Esophagus squamous epithelium (tissue), 5 donors: ENCODE data around the gene BMPR1B. TPM values are rescaled to one million over a fixed set of nuclear protein-coding genes. Genes with fewer than 3 reads are reported as not detected.

Experiments
- DNase-seq: peaks from one replicate; lab custom pipeline; 2025; lab: John Stamatoyannopoulos, UW
- H3K27ac ChIP-seq, 4 donors: fragments of 200-600 bp; sonication (generic); one replicate each; pipeline ENCODE4 v1.5.1; 2016 to 2019; ENCODE audit warnings: mild to moderate bottlenecking in 1 of 4
- H3K27me3 ChIP-seq, 4 donors: fragments of 200-600 bp; sonication (generic); 1 replicate in 3 of 4; 2 replicates in 1 of 4; pipeline versions ENCODE4 v1.5.1 to v1.6.0; 2017 to 2021; ENCODE audit warnings: antibody characterized with exemption in 1 of 4
- H3K36me3 ChIP-seq, 3 donors: fragments of 200-600 bp; sonication (generic); one replicate each; pipeline ENCODE4 v1.5.1; 2016 to 2019
- H3K4me1 ChIP-seq, 3 donors: fragments of 200-600 bp; sonication (generic); one replicate each; pipeline ENCODE4 v1.5.1; 2017 to 2019
- H3K4me3 ChIP-seq, 4 donors: fragments of 200-600 bp; sonication (generic); 1 replicate in 3 of 4; 2 replicates in 1 of 4; pipeline ENCODE4 v1.5.1; 2016 to 2019; ENCODE audit warnings: mild to moderate bottlenecking in 2 of 4, moderate library complexity in 1 of 4
- H3K9me3 ChIP-seq, 3 donors: fragments of 200-600 bp; sonication (generic); one replicate each; pipeline ENCODE4 v1.5.1; 2016 to 2019
- POLR2A ChIP-seq, 4 donors: fragments of 450-650 bp; IDR thresholded peaks; one replicate each; pipeline ENCODE4 v1.6.1; 2017; ENCODE audit warnings: antibody characterized with exemption in 4 of 4, mild to moderate bottlenecking in 4 of 4, moderate library complexity in 3 of 4
- WGBS, 2 donors: methylation state at CpG; one replicate each; pipeline ENCODE4 v1.1.5; 2018; 5-methylcytosine and 5-hydroxymethylcytosine counted together
- intact Hi-C: fragments of 100-400 bp; cut with DNase I; formaldehyde crosslinking; loops from one replicate; pipeline ENCODE4 v1.15.0; 2022
- total RNA-seq, 4 donors: library from RNA; depleted of rRNA; stranded (reverse); fragments of >200 nt; gene quantifications; one replicate each; pipeline ENCODE4 v1.1.0, GENCODE V29; 2016
- TF ChIP-seq, protein P1 (sequence below), 6 experiments: fragments of 450-650 bp in 4 of 6; fragments of 200-600 bp in 2 of 6; sonication (generic) in 2 of 6; IDR thresholded peaks; one replicate each; pipeline ENCODE4 v1.5.1; 2016 to 2019; ENCODE audit warnings: antibody characterized with exemption in 6 of 6, mild to moderate bottlenecking in 4 of 6, moderate library complexity in 4 of 6
- donor health status: DM: yes; HTN: yes; CAD: no.

Gene BMPR1B
- total RNA-seq, 4 donors from 2014 or later = 0.09 to 0.66 (median 0.38) TPM; not detected in 1

DNA sequence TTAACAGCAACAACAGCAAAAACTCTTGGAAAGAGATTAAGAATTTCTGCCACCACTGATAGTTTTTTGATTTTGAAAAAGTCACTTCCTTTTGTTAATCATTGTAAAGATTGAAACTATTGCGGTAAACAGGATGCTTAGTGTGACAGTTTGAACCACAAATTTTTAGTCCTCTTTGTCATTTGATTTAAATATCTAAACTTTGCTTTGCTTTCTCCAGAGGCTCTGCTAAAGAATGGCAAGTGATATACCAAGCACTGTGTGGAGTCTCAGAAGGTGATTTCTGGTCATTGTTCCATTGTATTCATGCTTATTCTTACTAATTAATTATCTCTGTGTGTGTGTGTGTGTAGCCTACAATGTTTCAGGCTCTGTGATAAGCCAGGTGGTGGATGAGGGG lies 155.6 kb downstream of the BMPR1B start:
- Histone ChIP-seq H3K4me3 (no peak overlapping the region), H3K4me1 (no peaks in the 10 kb centered on the region), H3K36me3 (no peaks in the 10 kb centered on the region), H3K27me3 (no peaks in the 10 kb centered on the region), H3K9me3 (peaks cover 0 to 10% (median 10%) of the 10 kb centered on the region in 3 donors), H3K27ac (no peak overlapping the region)
- TF ChIP-seq, protein P1, sequence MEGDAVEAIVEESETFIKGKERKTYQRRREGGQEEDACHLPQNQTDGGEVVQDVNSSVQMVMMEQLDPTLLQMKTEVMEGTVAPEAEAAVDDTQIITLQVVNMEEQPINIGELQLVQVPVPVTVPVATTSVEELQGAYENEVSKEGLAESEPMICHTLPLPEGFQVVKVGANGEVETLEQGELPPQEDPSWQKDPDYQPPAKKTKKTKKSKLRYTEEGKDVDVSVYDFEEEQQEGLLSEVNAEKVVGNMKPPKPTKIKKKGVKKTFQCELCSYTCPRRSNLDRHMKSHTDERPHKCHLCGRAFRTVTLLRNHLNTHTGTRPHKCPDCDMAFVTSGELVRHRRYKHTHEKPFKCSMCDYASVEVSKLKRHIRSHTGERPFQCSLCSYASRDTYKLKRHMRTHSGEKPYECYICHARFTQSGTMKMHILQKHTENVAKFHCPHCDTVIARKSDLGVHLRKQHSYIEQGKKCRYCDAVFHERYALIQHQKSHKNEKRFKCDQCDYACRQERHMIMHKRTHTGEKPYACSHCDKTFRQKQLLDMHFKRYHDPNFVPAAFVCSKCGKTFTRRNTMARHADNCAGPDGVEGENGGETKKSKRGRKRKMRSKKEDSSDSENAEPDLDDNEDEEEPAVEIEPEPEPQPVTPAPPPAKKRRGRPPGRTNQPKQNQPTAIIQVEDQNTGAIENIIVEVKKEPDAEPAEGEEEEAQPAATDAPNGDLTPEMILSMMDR (IDR thresholded peaks at IDR 0.05) = no peak
- TF ChIP-seq POLR2A (IDR thresholded peaks at IDR 0.05) = no peak
- intact Hi-C loops = no loop called here
- WGBS, 2 donors = 58 to 71% methylated on average over 1 of the region's 1 CpG
- no peak for DNase-seq

DNA sequence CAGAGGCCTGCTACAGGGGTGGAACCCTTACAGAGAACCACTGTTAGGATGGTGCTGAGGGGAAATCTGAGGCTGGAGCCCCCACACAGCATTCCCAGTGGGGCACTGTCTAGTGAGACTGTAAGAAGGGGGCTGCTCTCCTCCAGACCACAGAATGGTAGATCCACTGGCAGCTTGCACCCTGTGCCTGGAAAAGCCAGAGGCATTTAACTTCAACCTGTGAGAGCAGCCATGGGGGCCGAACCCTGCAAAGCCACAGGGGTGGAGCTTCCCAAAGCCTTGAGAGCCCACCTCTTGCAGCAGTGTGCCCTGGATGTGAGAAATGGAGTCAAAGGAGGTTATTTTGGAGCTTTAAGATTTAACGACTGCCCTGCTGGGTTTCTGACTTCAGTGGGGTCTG lies 159.4 kb downstream of the BMPR1B start:
- TF ChIP-seq POLR2A (IDR thresholded peaks at IDR 0.05) = no peak
- TF ChIP-seq, protein P1 (IDR thresholded peaks at IDR 0.05) = no peak
- Histone ChIP-seq H3K4me3 (no peak overlapping the region), H3K9me3 (peaks cover 0 to 10% (median 10%) of the 10 kb centered on the region in 3 donors), H3K36me3 (no peaks in the 10 kb centered on the region), H3K4me1 (no peaks in the 10 kb centered on the region), H3K27ac (no peak overlapping the region), H3K27me3 (no peaks in the 10 kb centered on the region)
- 71 to 87% methylated on average over 2 of the region's 2 CpGs for WGBS, 2 donors
- intact Hi-C loops = no loop called here
- DNase-seq = no peak

DNA sequence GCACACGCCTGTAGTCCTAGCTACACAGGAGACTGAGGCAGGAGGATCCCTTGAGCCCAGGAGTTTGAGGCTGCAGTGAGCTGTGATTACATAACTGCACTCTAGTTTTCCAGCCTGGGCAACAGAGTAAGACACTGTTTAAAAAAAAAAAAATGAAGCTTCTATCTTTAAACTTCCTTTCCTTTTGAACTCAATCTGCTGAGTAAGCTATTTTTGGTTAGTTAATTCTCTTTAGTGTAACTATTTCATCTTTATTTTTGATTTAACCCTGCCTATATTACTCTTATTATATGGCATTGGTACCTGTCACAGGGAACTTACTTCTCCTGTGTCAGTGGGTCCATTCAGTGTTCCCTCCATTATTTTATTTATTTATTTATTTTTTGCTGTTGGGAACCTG lies 160.8 kb downstream of the BMPR1B start:
- intact Hi-C loops = no loop called here
- 83 to 100% methylated on average over 1 of the region's 1 CpG for WGBS, 2 donors

DNA sequence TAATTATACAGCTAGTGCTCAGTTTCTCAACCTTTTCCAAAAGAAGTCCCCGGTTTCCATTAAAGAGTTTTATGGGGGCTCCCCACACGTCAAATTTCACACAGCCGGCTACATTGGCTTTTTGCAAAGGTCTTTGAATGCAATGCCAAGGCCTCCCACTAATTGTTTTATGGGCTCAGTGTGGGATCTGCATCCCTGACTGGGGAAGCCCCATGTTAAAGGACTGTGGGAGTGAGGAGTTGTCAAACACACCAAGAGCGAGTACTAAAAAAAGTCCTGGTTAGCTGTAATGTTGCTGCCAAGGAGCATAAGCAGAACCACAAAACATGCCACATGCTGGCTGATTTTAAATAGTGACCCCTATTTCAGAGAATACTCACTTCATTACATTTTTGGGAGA lies 162.6 kb downstream of the BMPR1B start:
- Histone ChIP-seq H3K36me3 (no peaks in the 10 kb centered on the region), H3K9me3 (peaks cover 0 to 10% (median 10%) of the 10 kb centered on the region in 3 donors), H3K27me3 (no peaks in the 10 kb centered on the region), H3K4me3 (no peak overlapping the region), H3K4me1 (no peaks in the 10 kb centered on the region), H3K27ac (no peak overlapping the region)
- DNase-seq = no peak
- TF ChIP-seq, protein P1 (IDR thresholded peaks at IDR 0.05) = no peak
- TF ChIP-seq POLR2A (IDR thresholded peaks at IDR 0.05) = no peak
- intact Hi-C loops = no loop called here
- WGBS, 2 donors = 81 to 83% methylated on average over 4 of the region's 4 CpGs

More for the DNA sequence above, 160.8 kb downstream of the BMPR1B start:
- Histone ChIP-seq H3K27me3 (no peaks in the 10 kb centered on the region), H3K36me3 (no peaks in the 10 kb centered on the region), H3K9me3 (peaks cover 0 to 10% (median 10%) of the 10 kb centered on the region in 3 donors), H3K4me3 (no peak overlapping the region), H3K4me1 (no peaks in the 10 kb centered on the region), H3K27ac (no peak overlapping the region)
- TF ChIP-seq, protein P1 (IDR thresholded peaks at IDR 0.05) = no peak
- TF ChIP-seq POLR2A (IDR thresholded peaks at IDR 0.05) = no peak
- no peak for DNase-seq

DNA sequence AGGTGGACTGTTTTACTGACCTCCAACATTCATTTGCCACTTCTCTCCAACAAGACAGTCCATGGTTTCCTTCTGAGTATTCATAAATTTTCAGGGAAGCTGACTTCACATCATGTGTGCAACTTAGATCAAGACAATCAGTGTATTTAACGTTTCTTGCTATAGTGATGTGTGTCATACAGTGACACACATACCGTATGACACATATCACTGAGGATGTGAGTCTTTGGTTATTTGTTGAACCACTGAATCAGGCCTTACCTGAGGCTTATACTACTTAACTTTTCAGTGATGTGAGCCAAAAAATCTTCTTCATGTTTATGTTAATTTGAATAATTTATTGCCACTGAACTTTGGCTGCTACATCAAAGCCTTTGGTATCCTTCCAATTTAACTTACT lies 166.8 kb downstream of the BMPR1B start:
- H3K4me3 ChIP-seq = no peak overlapping the region
- H3K4me1 ChIP-seq = no peaks in the 10 kb centered on the region
- H3K27ac ChIP-seq = no peak overlapping the region
- no peaks in the 10 kb centered on the region for H3K27me3 ChIP-seq
- no peaks in the 10 kb centered on the region for H3K36me3 ChIP-seq
- DNase-seq = no peak
- no peaks in the 10 kb centered on the region for H3K9me3 ChIP-seq
- TF ChIP-seq, protein P1 (IDR thresholded peaks at IDR 0.05) = no peak
- TF ChIP-seq POLR2A (IDR thresholded peaks at IDR 0.05) = no peak
- WGBS, 2 donors = 60 to 68% methylated on average over 2 of the region's 2 CpGs
- intact Hi-C loops = no loop called here
